HG02623 (cell line): ENCODE results near the gene CIROP.

Experiments used
- ATAC-seq: cut with Tn5 transposase; IDR thresholded peaks from one replicate; pipeline ENCODE4 v1.9.1; 2021; ENCODE audit warnings: moderate library complexity; ENCODE audit not compliant: unreplicated experiment

Gene CIROP

GRCh38 chr14:23052182-23052623 lies 52.6 kb downstream of the CIROP start:
- ATAC-seq = no peak

GRCh38 chr14:23051141-23052057 lies 53.4 kb downstream of the CIROP start:
- ATAC-seq = no peak
